GM12875 (cell line): ENCODE results near the gene TPRA1.
"Not testable (repeated sequence)": the region's sequence is repeated elsewhere in the genome, so short reads cannot be mapped to it uniquely, and the experiment has no call there.

ENCODE experiments used
- H3K4me3 ChIP-seq: one replicate; pipeline ENCODE4 v1.5.1; 2011; ENCODE audit warnings: low read depth, low read length, control low read depth
- TF ChIP-seq, protein P1 (sequence below): IDR thresholded peaks from 2 replicates; pipeline ENCODE4 v1.5.1; 2011; ENCODE audit warnings: low read depth, mild to moderate bottlenecking, control low read depth, inconsistent platforms, low read length, moderate library complexity, borderline replicate concordance; ENCODE audit not compliant: insufficient read depth

The TPRA1 gene

DNA sequence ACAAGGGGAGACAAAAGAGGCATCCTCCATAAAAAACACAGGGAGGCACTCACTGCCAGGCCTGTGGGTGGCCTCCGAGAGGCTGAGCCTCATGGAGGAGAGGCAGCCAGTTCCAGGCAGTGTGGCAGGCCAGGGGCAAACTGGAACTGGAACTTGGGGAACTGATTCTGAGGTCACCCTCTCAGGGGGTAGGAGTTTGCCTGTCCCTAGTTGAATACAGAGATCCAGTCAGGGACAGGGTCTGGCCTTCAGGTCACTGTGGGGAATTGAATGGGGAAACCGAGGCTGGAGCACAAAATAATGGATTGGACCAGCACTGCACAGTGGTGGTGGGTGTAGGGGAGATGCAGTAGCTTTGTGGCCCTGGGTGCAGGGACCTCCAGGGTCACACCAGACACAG, 58.7 kb downstream of the TPRA1 start:
- H3K4me3 ChIP-seq, result no peak overlapping the region
- TF ChIP-seq, protein P1, sequence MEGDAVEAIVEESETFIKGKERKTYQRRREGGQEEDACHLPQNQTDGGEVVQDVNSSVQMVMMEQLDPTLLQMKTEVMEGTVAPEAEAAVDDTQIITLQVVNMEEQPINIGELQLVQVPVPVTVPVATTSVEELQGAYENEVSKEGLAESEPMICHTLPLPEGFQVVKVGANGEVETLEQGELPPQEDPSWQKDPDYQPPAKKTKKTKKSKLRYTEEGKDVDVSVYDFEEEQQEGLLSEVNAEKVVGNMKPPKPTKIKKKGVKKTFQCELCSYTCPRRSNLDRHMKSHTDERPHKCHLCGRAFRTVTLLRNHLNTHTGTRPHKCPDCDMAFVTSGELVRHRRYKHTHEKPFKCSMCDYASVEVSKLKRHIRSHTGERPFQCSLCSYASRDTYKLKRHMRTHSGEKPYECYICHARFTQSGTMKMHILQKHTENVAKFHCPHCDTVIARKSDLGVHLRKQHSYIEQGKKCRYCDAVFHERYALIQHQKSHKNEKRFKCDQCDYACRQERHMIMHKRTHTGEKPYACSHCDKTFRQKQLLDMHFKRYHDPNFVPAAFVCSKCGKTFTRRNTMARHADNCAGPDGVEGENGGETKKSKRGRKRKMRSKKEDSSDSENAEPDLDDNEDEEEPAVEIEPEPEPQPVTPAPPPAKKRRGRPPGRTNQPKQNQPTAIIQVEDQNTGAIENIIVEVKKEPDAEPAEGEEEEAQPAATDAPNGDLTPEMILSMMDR, result no peak

DNA sequence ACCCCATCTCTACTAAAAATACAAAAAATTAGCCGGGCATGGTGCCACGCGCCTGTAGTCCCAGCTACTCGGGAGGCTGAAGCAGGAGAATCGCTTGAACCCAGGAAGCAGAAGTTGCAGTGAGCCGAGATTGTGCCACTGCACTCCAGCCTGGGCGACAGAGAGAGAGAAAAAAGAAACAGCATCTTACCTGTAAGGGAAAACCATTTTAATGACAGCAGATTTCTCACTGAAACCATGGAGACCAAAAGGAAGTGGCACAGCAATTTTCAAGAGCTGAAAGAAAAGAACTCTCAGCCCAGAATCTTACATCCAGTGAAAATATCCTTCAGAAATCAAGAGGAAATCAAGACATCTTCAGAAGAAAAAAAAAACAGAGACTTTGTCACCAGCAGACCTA, 59.7 kb downstream of the TPRA1 start:
- not testable (repeated sequence) for H3K4me3 ChIP-seq

DNA sequence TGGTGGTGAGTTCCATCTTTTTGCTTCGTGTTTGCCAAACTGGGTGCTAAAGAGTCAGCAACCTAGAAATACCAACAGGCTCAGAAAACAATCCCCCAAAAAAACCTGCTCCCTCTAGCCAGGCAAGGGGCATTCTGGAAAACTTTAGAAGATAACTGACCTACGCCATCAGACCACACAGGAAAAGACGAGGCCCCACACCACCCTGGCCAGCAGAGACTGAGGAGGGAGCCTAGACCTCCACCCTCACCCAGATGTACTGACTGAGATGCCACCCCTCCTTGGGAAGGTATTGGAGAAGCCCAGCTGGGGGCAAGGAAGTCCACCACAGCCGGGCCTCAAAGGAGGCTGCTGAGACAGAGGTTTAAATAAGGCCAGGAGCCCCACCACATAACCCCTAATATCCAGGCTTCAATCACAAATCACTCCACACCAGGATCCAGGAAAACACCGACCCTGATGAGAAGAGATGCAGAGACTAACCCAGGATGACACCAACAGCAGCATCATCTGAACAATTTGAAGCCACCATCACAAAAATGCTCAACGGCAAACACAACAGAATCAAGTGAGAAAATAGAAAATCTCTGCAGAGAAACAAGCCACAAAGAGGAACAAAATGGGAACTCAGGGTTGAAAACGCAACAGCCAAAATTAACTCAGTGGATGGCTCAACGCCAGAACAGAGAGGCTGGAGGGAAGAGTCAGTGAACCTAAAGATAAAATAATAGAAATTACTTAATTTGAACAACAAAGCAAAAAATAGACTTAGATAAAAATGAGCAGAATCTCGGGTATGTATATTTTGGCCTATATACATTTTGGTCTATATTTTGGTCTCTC, 61.0 kb downstream of the TPRA1 start:
- TF ChIP-seq, protein P1, result no peak
- no peak overlapping the region for H3K4me3 ChIP-seq

DNA sequence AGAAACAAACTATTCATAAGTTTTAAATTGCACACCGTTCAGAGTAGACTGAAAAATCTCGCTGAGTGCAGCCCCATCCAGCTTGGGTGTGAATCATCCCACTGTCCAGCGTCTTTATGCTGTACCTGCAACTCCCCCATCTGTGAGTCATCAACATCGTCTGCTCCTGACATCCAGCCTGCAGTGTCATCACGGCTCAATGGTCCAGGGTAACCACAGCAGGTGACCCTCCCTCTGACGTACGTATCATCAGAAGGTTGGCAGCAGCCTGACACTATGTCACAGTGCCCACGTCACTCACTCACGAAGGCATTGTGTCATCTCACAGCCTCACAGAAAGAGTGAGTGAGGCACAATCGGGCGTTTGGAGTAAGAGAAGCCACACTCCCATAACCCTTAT, 65.2 kb downstream of the TPRA1 start:
- no peak overlapping the region for H3K4me3 ChIP-seq
- TF ChIP-seq, protein P1, result no peak

DNA sequence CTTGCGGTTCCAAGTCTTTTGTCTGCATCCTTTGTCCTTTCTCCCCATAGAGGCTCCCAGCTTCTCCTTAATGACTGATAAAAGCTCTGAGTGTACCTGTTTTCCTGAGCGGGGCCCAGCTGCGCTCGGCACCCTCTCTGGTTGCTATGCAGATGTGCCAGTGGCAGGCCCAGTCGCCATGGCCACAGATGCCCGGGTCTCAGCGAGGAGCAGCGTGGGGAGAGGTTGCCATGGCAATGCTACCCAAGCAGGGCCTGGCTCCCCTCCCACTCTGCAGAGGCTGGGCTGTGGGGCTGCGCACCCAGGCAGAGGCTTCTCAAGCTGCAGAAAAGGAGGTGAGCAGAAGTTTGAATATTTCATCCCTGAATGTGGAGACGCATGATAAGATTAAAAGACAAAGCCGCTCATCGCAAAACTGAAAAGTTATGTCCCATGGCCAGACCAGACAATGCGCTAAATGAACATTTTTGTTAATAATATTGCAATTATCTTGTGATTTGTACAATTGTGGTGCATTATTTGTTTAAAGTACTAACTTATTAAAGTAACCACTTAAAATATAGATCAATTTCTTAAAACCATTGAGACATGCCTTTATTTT, 66.1 kb downstream of the TPRA1 start:
- no peak overlapping the region for H3K4me3 ChIP-seq
- TF ChIP-seq, protein P1, result no peak
